ENCODE measurements around the gene CHP1. TPM values are rescaled to one million over a fixed set of nuclear protein-coding genes. Genes with fewer than 3 reads are reported as not detected.
A peak's percentile ranks its signal among the peaks of the same experiment; 100 is the strongest.

Gene CHP1
- total and polyA plus RNA-seq, 9 of the 15 experiments (the other 6 are each of a cell fraction or from before 2014, with no cell fraction given) = 31.7 to 83.4 (median 67.6) TPM

DNA sequence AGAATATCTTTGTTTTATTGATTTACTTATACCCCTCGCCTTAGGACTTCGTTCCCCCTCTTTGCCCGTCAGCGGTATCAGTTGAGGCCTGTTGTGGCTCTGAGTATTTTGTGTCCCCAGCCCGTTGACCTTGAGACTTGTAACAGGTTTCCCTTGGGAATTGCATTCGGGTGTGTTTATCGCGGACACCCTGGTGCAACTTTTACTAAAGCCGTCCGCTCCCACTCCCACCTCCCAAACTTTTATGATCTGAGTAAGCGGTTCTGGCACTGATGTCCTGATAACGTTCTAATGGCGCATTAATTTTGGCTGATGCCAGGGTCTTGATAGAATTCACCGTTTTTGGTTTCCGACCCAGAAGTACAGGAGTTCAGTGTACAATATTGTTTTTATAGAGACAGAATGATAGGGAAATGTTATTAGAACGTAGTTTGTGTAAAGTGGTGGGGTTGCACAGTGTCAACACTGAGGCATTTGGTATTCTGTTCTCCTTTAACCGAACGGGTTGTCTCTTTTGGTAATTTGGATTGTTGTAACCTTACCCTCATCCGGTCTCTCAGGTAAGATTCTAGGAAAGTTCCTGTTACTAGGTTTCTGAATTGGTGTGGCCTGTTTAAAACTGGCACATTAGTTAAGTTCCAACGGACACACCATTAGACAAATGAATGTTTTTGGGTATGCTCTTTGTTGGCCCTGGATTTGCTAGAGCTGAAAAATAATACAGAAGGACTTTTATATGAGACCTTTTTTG is 53.5 kb downstream of the CHP1 start (continued):
- TF ChIP-seq, protein P1, sequence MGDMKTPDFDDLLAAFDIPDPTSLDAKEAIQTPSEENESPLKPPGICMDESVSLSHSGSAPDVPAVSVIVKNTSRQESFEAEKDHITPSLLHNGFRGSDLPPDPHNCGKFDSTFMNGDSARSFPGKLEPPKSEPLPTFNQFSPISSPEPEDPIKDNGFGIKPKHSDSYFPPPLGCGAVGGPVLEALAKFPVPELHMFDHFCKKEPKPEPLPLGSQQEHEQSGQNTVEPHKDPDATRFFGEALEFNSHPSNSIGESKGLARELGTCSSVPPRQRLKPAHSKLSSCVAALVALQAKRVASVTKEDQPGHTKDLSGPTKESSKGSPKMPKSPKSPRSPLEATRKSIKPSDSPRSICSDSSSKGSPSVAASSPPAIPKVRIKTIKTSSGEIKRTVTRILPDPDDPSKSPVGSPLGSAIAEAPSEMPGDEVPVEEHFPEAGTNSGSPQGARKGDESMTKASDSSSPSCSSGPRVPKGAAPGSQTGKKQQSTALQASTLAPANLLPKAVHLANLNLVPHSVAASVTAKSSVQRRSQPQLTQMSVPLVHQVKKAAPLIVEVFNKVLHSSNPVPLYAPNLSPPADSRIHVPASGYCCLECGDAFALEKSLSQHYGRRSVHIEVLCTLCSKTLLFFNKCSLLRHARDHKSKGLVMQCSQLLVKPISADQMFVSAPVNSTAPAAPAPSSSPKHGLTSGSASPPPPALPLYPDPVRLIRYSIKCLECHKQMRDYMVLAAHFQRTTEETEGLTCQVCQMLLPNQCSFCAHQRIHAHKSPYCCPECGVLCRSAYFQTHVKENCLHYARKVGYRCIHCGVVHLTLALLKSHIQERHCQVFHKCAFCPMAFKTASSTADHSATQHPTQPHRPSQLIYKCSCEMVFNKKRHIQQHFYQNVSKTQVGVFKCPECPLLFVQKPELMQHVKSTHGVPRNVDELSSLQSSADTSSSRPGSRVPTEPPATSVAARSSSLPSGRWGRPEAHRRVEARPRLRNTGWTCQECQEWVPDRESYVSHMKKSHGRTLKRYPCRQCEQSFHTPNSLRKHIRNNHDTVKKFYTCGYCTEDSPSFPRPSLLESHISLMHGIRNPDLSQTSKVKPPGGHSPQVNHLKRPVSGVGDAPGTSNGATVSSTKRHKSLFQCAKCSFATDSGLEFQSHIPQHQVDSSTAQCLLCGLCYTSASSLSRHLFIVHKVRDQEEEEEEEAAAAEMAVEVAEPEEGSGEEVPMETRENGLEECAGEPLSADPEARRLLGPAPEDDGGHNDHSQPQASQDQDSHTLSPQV (IDR thresholded peaks at IDR 0.05) = 0 out of 2 replicates have a peak, but pooled peaks have one; percentile 17
- TF ChIP-seq C11orf30 (IDR thresholded peaks at IDR 0.05; ENCODE audit: low read depth) (0 out of 2 replicates have a peak, but pooled peaks have one; percentile 5), TAF1 (IDR thresholded peaks at IDR 0.05; ENCODE audit: control insufficient read depth, extremely low read depth, insufficient read depth, low read length, severe bottlenecking) (peak; percentile 20), HDAC3 (IDR thresholded peaks at IDR 0.05; ENCODE audit: borderline replicate concordance, partially characterized antibody) (peak; percentile 33), ZNF224 (CRISPR knock-in tag; IDR thresholded peaks at IDR 0.05) (no peak), GATA2 (CRISPR knock-in tag; IDR thresholded peaks at IDR 0.05) (peak; percentile 64; the same call in 1 of the 2 replicates), MCM7 (IDR thresholded peaks at IDR 0.05) (no peak), POLR2AphosphoS5 (IDR thresholded peaks at IDR 0.05; ENCODE audit: control insufficient read depth, insufficient read depth, low read depth, low read length) (peak; percentile 20; the same call in 1 of the 2 replicates), MAFG (tag; conservative IDR thresholded peaks at IDR 0.05) (peak; percentile 3; the same call in 1 of the 2 replicates), ZBTB8A (IDR thresholded peaks at IDR 0.05; ENCODE audit: partially characterized antibody) (no peak), SMARCA4 (IDR thresholded peaks at IDR 0.05) (0 out of 2 replicates have a peak, but pooled peaks have one; percentile 59), ZNF407 (IDR thresholded peaks at IDR 0.05; ENCODE audit: low read depth) (no peak), DACH1 (IDR thresholded peaks at IDR 0.05; ENCODE audit: partially characterized antibody) (peak; percentile 33), NFE2 (IDR thresholded peaks at IDR 0.05; ENCODE audit: low read depth) (peak; percentile 27; the same call in 1 of the 2 replicates), HCFC1 (IDR thresholded peaks at IDR 0.05; ENCODE audit: low read depth, low read length) (0 out of 2 replicates have a peak, but pooled peaks have one; percentile 5)

All from K562 (cell line).